DOHH2 (cell line): ENCODE measurements around the gene PTPN7.

Experiments
- H3F3A ChIP-seq: fragments of 200-600 bp; sonication (generic), shearing (Covaris generic); 2 replicates; pipeline ENCODE4 v1.6.0; 2016; ENCODE audit warnings: antibody characterized with exemption, mild to moderate bottlenecking; ENCODE audit not compliant: control insufficient read depth, insufficient read depth
- H3K27ac ChIP-seq: fragments of 200-600 bp; sonication (generic); 2 replicates; pipeline ENCODE4 v1.5.1; 2014; ENCODE audit warnings: low read depth, mild to moderate bottlenecking, low read length, moderate library complexity
- H3K27me3 ChIP-seq: fragments of 200-600 bp; sonication (generic); 2 replicates; pipeline ENCODE4 v1.6.1; 2014; ENCODE audit warnings: mild to moderate bottlenecking, low read length, mixed read lengths; ENCODE audit not compliant: control insufficient read depth
- H3K36me3 ChIP-seq: fragments of 200-600 bp; sonication (generic); 2 replicates; pipeline ENCODE4 v1.6.1; 2014; ENCODE audit warnings: mild to moderate bottlenecking, low read length, moderate library complexity, mixed read lengths; ENCODE audit not compliant: control insufficient read depth
- H3K4me1 ChIP-seq: fragments of 200-600 bp; sonication (generic); 2 replicates; pipeline ENCODE4 v1.6.1; 2014; ENCODE audit warnings: mild to moderate bottlenecking, low read length, mixed read lengths; ENCODE audit not compliant: control insufficient read depth
- H3K4me2 ChIP-seq: fragments of 200-600 bp; sonication (generic); 2 replicates; pipeline ENCODE4 v1.6.0; 2014; ENCODE audit warnings: mild to moderate bottlenecking, low read length, moderate library complexity
- H3K4me3 ChIP-seq: fragments of 200-600 bp; sonication (generic); 2 replicates; pipeline ENCODE4 v1.5.1; 2014; ENCODE audit warnings: mild to moderate bottlenecking, low read length, mixed read lengths
- H3K79me2 ChIP-seq: fragments of 200-600 bp; sonication (generic); 2 replicates; pipeline ENCODE4 v1.6.1; 2014; ENCODE audit warnings: mild to moderate bottlenecking, low read length, mixed read lengths; ENCODE audit not compliant: control insufficient read depth
- H3K9me2 ChIP-seq: fragments of 200-600 bp; sonication (generic); replicated peaks from 2 replicates; pipeline ENCODE4 v1.6.1; 2014; ENCODE audit warnings: mild to moderate bottlenecking, low read length, mixed read lengths; ENCODE audit not compliant: control insufficient read depth
- H3K9me3 ChIP-seq: fragments of 200-600 bp; sonication (generic); 2 replicates; pipeline ENCODE4 v1.6.1; 2014; ENCODE audit warnings: antibody characterized with exemption, low read length, mixed read lengths; ENCODE audit not compliant: control insufficient read depth, insufficient read depth
- H4K20me1 ChIP-seq: fragments of 200-600 bp; sonication (generic); 2 replicates; pipeline ENCODE4 v1.6.0; 2014; ENCODE audit warnings: low read depth, mild to moderate bottlenecking, antibody characterized with exemption, low read length, moderate library complexity; ENCODE audit not compliant: control insufficient read depth, insufficient read depth
- EZH2phosphoT487 ChIP-seq: fragments of 200-600 bp; sonication (generic); IDR thresholded peaks from 2 replicates; pipeline ENCODE4 v1.6.1; 2017; ENCODE audit warnings: borderline replicate concordance, mild to moderate bottlenecking, antibody characterized with exemption, low read length, moderate library complexity, mixed read lengths
- TF ChIP-seq, protein P1 (sequence below): fragments of 200-600 bp; sonication (generic); IDR thresholded peaks from one replicate; pipeline ENCODE4 v1.5.1; 2014; ENCODE audit warnings: antibody characterized with exemption, mild to moderate bottlenecking, low read depth, low read length; ENCODE audit not compliant: poor library complexity, severe bottlenecking

PTPN7 gene

GRCh38 chr1:202156590-202156989, 3.8 kb downstream of the PTPN7 start:
- peak overlapping the region; percentile 50; the same call in 1 of the 2 replicates for H3K27ac ChIP-seq
- peak overlapping the region; percentile 20 for H3K4me2 ChIP-seq
- H3K9me3 ChIP-seq = no peaks in the 10 kb centered on the region
- no peaks in the 10 kb centered on the region for H3K27me3 ChIP-seq
- H3K4me1 ChIP-seq = peaks cover 67% of the 10 kb centered on the region
- H4K20me1 ChIP-seq = peaks cover 3% of the 10 kb centered on the region; the same call in 1 of the 2 replicates
- no peak overlapping the region for H3K4me3 ChIP-seq
- H3K79me2 ChIP-seq = peaks cover 39% of the 10 kb centered on the region
- peaks cover 88% of the 10 kb centered on the region for H3K36me3 ChIP-seq
- no peak for TF ChIP-seq EZH2phosphoT487
- TF ChIP-seq, protein P1, sequence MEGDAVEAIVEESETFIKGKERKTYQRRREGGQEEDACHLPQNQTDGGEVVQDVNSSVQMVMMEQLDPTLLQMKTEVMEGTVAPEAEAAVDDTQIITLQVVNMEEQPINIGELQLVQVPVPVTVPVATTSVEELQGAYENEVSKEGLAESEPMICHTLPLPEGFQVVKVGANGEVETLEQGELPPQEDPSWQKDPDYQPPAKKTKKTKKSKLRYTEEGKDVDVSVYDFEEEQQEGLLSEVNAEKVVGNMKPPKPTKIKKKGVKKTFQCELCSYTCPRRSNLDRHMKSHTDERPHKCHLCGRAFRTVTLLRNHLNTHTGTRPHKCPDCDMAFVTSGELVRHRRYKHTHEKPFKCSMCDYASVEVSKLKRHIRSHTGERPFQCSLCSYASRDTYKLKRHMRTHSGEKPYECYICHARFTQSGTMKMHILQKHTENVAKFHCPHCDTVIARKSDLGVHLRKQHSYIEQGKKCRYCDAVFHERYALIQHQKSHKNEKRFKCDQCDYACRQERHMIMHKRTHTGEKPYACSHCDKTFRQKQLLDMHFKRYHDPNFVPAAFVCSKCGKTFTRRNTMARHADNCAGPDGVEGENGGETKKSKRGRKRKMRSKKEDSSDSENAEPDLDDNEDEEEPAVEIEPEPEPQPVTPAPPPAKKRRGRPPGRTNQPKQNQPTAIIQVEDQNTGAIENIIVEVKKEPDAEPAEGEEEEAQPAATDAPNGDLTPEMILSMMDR = no peak
- H3K9me2 ChIP-seq = no peaks in the 10 kb centered on the region
- H3F3A ChIP-seq = peaks cover 27% of the 10 kb centered on the region

- H3K4me1 ChIP-seq = peaks cover 57% of the 10 kb centered on the region
- H3K9me3 ChIP-seq = no peaks in the 10 kb centered on the region
- peaks cover 27% of the 10 kb centered on the region for H3F3A ChIP-seq
- no peaks in the 10 kb centered on the region for H3K9me2 ChIP-seq
- peak overlapping the region; percentile 34 for H3K4me2 ChIP-seq
- TF ChIP-seq, protein P1 = no peak
- TF ChIP-seq EZH2phosphoT487 = no peak
- H3K27me3 ChIP-seq = no peaks in the 10 kb centered on the region
- H3K4me3 ChIP-seq = peak overlapping the region; percentile 5; the same call in 1 of the 2 replicates
- H3K36me3 ChIP-seq = peaks cover 98% of the 10 kb centered on the region
- peaks cover 3% of the 10 kb centered on the region; the same call in 1 of the 2 replicates for H4K20me1 ChIP-seq
- peak overlapping the region; percentile 50 for H3K27ac ChIP-seq
- peaks cover 30% of the 10 kb centered on the region for H3K79me2 ChIP-seq
Observed at GRCh38 chr1:202155478-202156021, 4.9 kb downstream of the PTPN7 start.

DNA sequence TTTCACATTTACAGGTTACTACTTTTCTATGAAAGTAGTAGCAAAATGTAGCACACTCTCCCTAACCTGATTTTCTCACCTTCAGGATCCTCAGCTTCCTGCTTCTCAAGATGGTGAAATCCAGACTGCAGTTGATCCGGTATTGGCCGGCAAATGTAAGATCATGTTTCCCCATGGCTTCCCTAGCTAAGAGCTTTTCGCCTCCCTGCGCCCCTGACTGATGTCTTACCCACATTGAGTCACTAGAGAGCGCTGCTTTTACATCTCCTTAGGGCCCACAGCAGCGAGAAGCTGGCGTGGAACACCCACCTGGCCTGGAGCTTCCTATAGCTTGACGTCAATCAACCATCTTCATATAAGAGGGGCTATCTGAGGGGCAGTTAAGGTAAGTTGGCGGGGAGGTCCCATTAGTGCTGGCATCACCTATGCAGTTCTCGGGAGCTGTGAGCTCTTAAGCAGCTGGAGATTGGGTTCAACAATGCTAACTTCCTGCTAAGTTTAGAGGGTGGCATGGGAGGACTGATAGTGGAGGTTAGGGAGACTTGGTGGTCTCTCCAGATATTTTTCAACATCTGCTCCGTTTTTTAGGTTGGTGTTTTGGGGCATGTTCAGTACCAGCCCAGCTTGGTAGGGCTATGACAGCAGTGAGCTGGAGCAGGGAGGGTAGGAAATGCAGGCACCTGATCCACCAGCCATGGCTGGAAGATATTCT, 5.5 kb downstream of the PTPN7 start:
- peak overlapping the region; percentile 5; the same call in 1 of the 2 replicates for H3K4me3 ChIP-seq
- H3K4me2 ChIP-seq = peak overlapping the region; percentile 34
- H3K36me3 ChIP-seq = peaks cover 100% of the 10 kb centered on the region
- H3K9me3 ChIP-seq = no peaks in the 10 kb centered on the region
- no peaks in the 10 kb centered on the region for H3K27me3 ChIP-seq
- peaks cover 25% of the 10 kb centered on the region for H3K79me2 ChIP-seq
- TF ChIP-seq EZH2phosphoT487 = no peak
- TF ChIP-seq, protein P1 = peak; percentile 82
- no peaks in the 10 kb centered on the region for H3K9me2 ChIP-seq
- H3F3A ChIP-seq = peaks cover 27% of the 10 kb centered on the region
- peak overlapping the region; percentile 50 for H3K27ac ChIP-seq
- H4K20me1 ChIP-seq = peaks cover 3% of the 10 kb centered on the region; the same call in 1 of the 2 replicates
- peaks cover 52% of the 10 kb centered on the region for H3K4me1 ChIP-seq
